ENCODE data around the gene SDK1. TPM values are rescaled to one million over a fixed set of nuclear protein-coding genes. Genes with fewer than 3 reads are reported as not detected.

Gene SDK1
- total and polyA plus RNA-seq, 2 experiments from 2014 or later: 2.1 to 10.0 TPM

- no peak for TF ChIP-seq EZH2phosphoT487 (IDR thresholded peaks at IDR 0.05; ENCODE audit: unreplicated experiment)
- no peak for TF ChIP-seq CREB1 (CRISPR knock-in tag; IDR thresholded peaks at IDR 0.05; ENCODE audit: low read depth)
- no peak for TF ChIP-seq REST (IDR thresholded peaks at IDR 0.05; ENCODE audit: unreplicated experiment)
- no peak for TF ChIP-seq ZNF462 (CRISPR knock-in tag; IDR thresholded peaks at IDR 0.05)
- TF ChIP-seq ZNF114 (CRISPR knock-in tag; IDR thresholded peaks at IDR 0.05): no peak
- no peak for TF ChIP-seq CTCF (conservative IDR thresholded peaks at IDR 0.05; ENCODE audit: low read depth in 2 of 2)
- Histone ChIP-seq H3K9me2 (ENCODE audit: insufficient read depth) (no peaks in the 10 kb centered on the region), H3K4me3 (no peak overlapping the region), H3K27ac (ENCODE audit: low read depth) (no peak overlapping the region), H3K4me1 (ENCODE audit: insufficient read depth) (peaks cover 7% of the 10 kb centered on the region; the same call in 1 of the 2 replicates), H3K4me2 (no peak overlapping the region), H3K36me3 (ENCODE audit: insufficient read depth) (no peaks in the 10 kb centered on the region), H3K79me2 (replicated peaks; ENCODE audit: insufficient read depth) (no peaks in the 10 kb centered on the region), H2AFZ (no peak overlapping the region), H4K20me1 (replicated peaks; ENCODE audit: insufficient read depth) (no peaks in the 10 kb centered on the region), H3K27me3 (ENCODE audit: insufficient read depth) (no peaks in the 10 kb centered on the region), H3F3A (replicated peaks; ENCODE audit: low read depth) (no peaks in the 10 kb centered on the region)
- no peaks in the 10 kb centered on the region; the same call in 2 of the 3 replicates for H3K9me3 Mint-ChIP-seq
- peaks cover 25% of the 10 kb centered on the region for H3K4me1 Mint-ChIP-seq
- DNase-seq (ENCODE audit: low spot score): no peak
- peaks cover 5% of the 10 kb centered on the region for H3K27me3 Mint-ChIP-seq (ENCODE audit: insufficient read depth, low read depth, poor library complexity)
- H3K36me3 Mint-ChIP-seq (ENCODE audit: low read depth): no peaks in the 10 kb centered on the region
- no peak overlapping the region for H3K27ac Mint-ChIP-seq
- H3K4me3 Mint-ChIP-seq: no peak overlapping the region
- no peak for ATAC-seq
Observed at GRCh38 chr7:3805151-3805550, 504.1 kb downstream of the SDK1 start.

All from GM23338 (cell line).